ENCODE measurements around the gene MYLIP. TPM values are rescaled to one million over a fixed set of nuclear protein-coding genes. Genes with fewer than 3 reads are reported as not detected.

The MYLIP gene
- total and polyA plus RNA-seq, 12 donors = 7.5 to 49.2 (median 28.8) TPM

- H3K27me3 ChIP-seq = no peaks in the 10 kb centered on the region
- no peak overlapping the region for H3K27ac ChIP-seq
- no peaks in the 10 kb centered on the region for H3K36me3 ChIP-seq (replicated peaks in 1 of 2)
- H3K9me3 ChIP-seq (replicated peaks in 1 of 3) = no peaks in the 10 kb centered on the region
- TF ChIP-seq CTCF (IDR thresholded peaks at IDR 0.05) (no peak), POLR2A (IDR thresholded peaks at IDR 0.05) (no peak)
- H3K4me1 ChIP-seq (replicated peaks in 1 of 2) = no peaks in the 10 kb centered on the region
- intact Hi-C loops (cut with DNase I) = no loop called here
- WGBS, 4 donors = 88 to 92% (median 92%) methylated on average over 4 of the region's 4 CpGs
- no peak overlapping the region for H3K4me3 ChIP-seq
- no peak for DNase-seq
These were observed 10.1 kb upstream of the MYLIP start for GRCh38 chr6:16118825-16119224.

GRCh38 chr6:16121339-16121738 is 7.5 kb upstream of the MYLIP start:
- Histone ChIP-seq H3K27me3 (no peaks in the 10 kb centered on the region), H3K4me3 (no peak overlapping the region), H3K27ac (no peak overlapping the region), H3K9me3 (replicated peaks in 1 of 3) (no peaks in the 10 kb centered on the region), H3K4me1 (replicated peaks in 1 of 2) (no peaks in the 10 kb centered on the region), H3K36me3 (replicated peaks in 1 of 2) (no peaks in the 10 kb centered on the region)
- TF ChIP-seq POLR2A (IDR thresholded peaks at IDR 0.05) (no peak), CTCF (IDR thresholded peaks at IDR 0.05) (no peak)
- intact Hi-C loops (cut with DNase I) = no loop called here
- WGBS, 4 donors = 97 to 100% (median 99%) methylated on average over 3 of the region's 3 CpGs
- no peak for DNase-seq

GRCh38 chr6:16122197-16122596 is 6.7 kb upstream of the MYLIP start:
- no peak for DNase-seq
- no peaks in the 10 kb centered on the region for H3K36me3 ChIP-seq (replicated peaks in 1 of 2)
- no peaks in the 10 kb centered on the region for H3K9me3 ChIP-seq (replicated peaks in 1 of 3)
- no peak overlapping the region for H3K27ac ChIP-seq
- no peaks in the 10 kb centered on the region for H3K4me1 ChIP-seq (replicated peaks in 1 of 2)
- intact Hi-C loops (cut with DNase I) = no loop called here
- H3K4me3 ChIP-seq = no peak overlapping the region
- no peaks in the 10 kb centered on the region for H3K27me3 ChIP-seq
- TF ChIP-seq CTCF (IDR thresholded peaks at IDR 0.05) = no peak

GRCh38 chr6:16124198-16125180 is 4.4 kb upstream of the MYLIP start:
- TF ChIP-seq CTCF (IDR thresholded peaks at IDR 0.05) (no peak), POLR2A (IDR thresholded peaks at IDR 0.05) (no peak)
- Histone ChIP-seq H3K4me3 (no peak overlapping the region), H3K4me1 (replicated peaks in 1 of 2) (no peaks in the 10 kb centered on the region), H3K36me3 (replicated peaks in 1 of 2) (no peaks in the 10 kb centered on the region), H3K9me3 (replicated peaks in 1 of 3) (no peaks in the 10 kb centered on the region), H3K27ac (no peak overlapping the region), H3K27me3 (no peaks in the 10 kb centered on the region)
- 80 to 87% (median 82%) methylated on average over 6 of the region's 6 CpGs for WGBS, 4 donors
- intact Hi-C loops (cut with DNase I) = loop anchor here in 1 of 2 donors (5.0 kb wide), 1 partner anchor 432 kb away; no protein-coding TSS in a partner anchor
- DNase-seq = no peak
